Fibroblast of lung (primary cell): Measurements from ENCODE around the gene KDM6B. TPM values are rescaled to one million over a fixed set of nuclear protein-coding genes. Genes with fewer than 3 reads are reported as not detected.
A peak's percentile ranks its signal among the peaks of the same experiment; 100 is the strongest.

ENCODE experiments used
- DNase-seq, 2 donors: peaks; one replicate each; pipeline versions ENCODE4 v3.0.0 to v3.0.0-alpha.2; 2010; ENCODE audit warnings: low read depth in 2 of 2
- H2AFZ ChIP-seq: 2 replicates; pipeline ENCODE4 v1.5.1; 2012; ENCODE audit warnings: low read length, control low read depth, inconsistent platforms
- H3K27ac ChIP-seq: 2 replicates; pipeline ENCODE4 v1.5.1; 2011; ENCODE audit warnings: low read length, control low read depth; ENCODE audit not compliant: insufficient read depth
- H3K27me3 ChIP-seq: 2 replicates; pipeline ENCODE4 v1.5.1; 2011; ENCODE audit warnings: mild to moderate bottlenecking, low read length; ENCODE audit not compliant: control insufficient read depth, insufficient read depth
- H3K36me3 ChIP-seq: 2 replicates; pipeline ENCODE4 v1.5.1; 2011; ENCODE audit warnings: low read length; ENCODE audit not compliant: control insufficient read depth, insufficient read depth
- H3K4me1 ChIP-seq: 2 replicates; pipeline ENCODE4 v1.5.1; 2011; ENCODE audit warnings: low read length; ENCODE audit not compliant: control insufficient read depth, insufficient read depth; ENCODE audit errors: extremely low read depth
- H3K4me2 ChIP-seq: 2 replicates; pipeline ENCODE4 v1.5.1; 2011; ENCODE audit warnings: low read length, control low read depth; ENCODE audit not compliant: insufficient read depth; ENCODE audit errors: extremely low read depth
- H3K4me3 ChIP-seq, 4 experiments: fragments of 200-600 bp in 1 of 4; sonication (generic) in 1 of 4; replicated peaks in 1 of 4; 2 replicates each; pipeline ENCODE4 v1.5.1; 2011 to 2016; ENCODE audit warnings: low read length in 4 of 4, low read depth in 3 of 4, mild to moderate bottlenecking in 3 of 4, control low read depth in 2 of 4, inconsistent platforms in 1 of 4, mixed read lengths in 1 of 4; ENCODE audit not compliant: insufficient read depth in 1 of 4; ENCODE audit errors: control extremely low read depth in 1 of 4
- H3K79me2 ChIP-seq: 2 replicates; pipeline ENCODE4 v1.5.1; 2012; ENCODE audit warnings: mild to moderate bottlenecking, low read length, inconsistent platforms; ENCODE audit not compliant: control insufficient read depth, insufficient read depth
- H3K9ac ChIP-seq: 2 replicates; pipeline ENCODE4 v1.5.1; 2011; ENCODE audit warnings: mild to moderate bottlenecking, low read length, control low read depth; ENCODE audit not compliant: insufficient read depth
- H3K9me3 ChIP-seq: 2 replicates; pipeline ENCODE4 v1.5.1; 2012; ENCODE audit warnings: low read depth, low read length; ENCODE audit not compliant: control insufficient read depth, insufficient read depth
- H4K20me1 ChIP-seq: 2 replicates; pipeline ENCODE4 v1.5.1; 2011; ENCODE audit warnings: low read length; ENCODE audit not compliant: control insufficient read depth, insufficient read depth; ENCODE audit errors: extremely low read depth
- CTCF ChIP-seq, 2 donors: IDR thresholded peaks in 1 of 2; conservative IDR thresholded peaks in 1 of 2; 1 replicate in 1 of 2; 2 replicates in 1 of 2; pipeline ENCODE4 v1.5.1; 2011 to 2012; ENCODE audit warnings: low read length in 2 of 2, control low read depth in 1 of 2, inconsistent platforms in 1 of 2, low read depth in 1 of 2, mild to moderate bottlenecking in 1 of 2
- EZH2 ChIP-seq: IDR thresholded peaks from 2 replicates; pipeline ENCODE4 v1.5.1; 2012; ENCODE audit warnings: low read length, control low read depth, mild to moderate bottlenecking; ENCODE audit errors: missing control alignments
- polyA plus RNA-seq, 2 donors: library from polyadenylated mRNA; depleted of rRNA in 1 of 2; stranded (reverse) in 1 of 2; unstranded in 1 of 2; fragments of >200 nt; gene quantifications; 2 replicates each; pipeline ENCODE4 v1.2.1, GENCODE V29; 2011 to 2012; ENCODE audit warnings: missing spikeins in 1 of 2
- total RNA-seq: library from RNA; depleted of rRNA; stranded (reverse); fragments of >200 nt; gene quantifications from 2 replicates; pipeline ENCODE4 v1.2.1, GENCODE V29; 2014

Gene KDM6B
- total and polyA plus RNA-seq, 2 donors (not counting 1 experiment from before 2014, with no cell fraction given): 1.1 to 9.4 TPM

DNA sequence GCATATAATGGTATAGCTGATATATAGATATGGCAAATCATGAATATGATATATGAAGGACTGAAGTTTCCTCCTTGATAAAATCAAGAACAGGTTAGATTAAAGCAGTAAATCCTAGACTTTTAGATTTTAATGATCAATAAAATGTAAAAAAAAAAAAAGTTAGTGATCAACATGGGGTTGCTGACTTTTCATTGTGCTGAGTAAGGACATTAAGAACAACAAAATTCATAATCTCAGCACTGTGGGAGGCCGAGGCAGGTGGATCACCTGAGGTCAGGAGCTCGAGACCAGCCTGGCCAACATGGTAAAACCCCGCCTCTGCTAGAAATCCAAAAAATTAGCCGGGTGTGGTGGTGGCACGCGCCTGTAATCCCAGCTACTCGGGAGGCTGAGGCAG, 44.2 kb downstream of the KDM6B start:
- no peak overlapping the region for H3K27ac ChIP-seq
- no peaks in the 10 kb centered on the region for H3K79me2 ChIP-seq
- H4K20me1 ChIP-seq: no peaks in the 10 kb centered on the region
- peaks cover 2% of the 10 kb centered on the region for H3K36me3 ChIP-seq
- DNase-seq: no peak
- H3K9ac ChIP-seq: no peak overlapping the region
- no peaks in the 10 kb centered on the region for H3K4me1 ChIP-seq
- no peak overlapping the region for H2AFZ ChIP-seq
- TF ChIP-seq CTCF (conservative IDR thresholded peaks at IDR 0.05 in 1 of 2, IDR thresholded peaks at IDR 0.05 in 1 of 2; ENCODE audit: low read depth in 1 of 2, low read length in 2 of 2): no peak
- no peak for TF ChIP-seq EZH2
- H3K4me3 ChIP-seq: no peak overlapping the region
- no peaks in the 10 kb centered on the region for H3K27me3 ChIP-seq
- no peaks in the 10 kb centered on the region for H3K9me3 ChIP-seq
- H3K4me2 ChIP-seq: no peak overlapping the region

DNA sequence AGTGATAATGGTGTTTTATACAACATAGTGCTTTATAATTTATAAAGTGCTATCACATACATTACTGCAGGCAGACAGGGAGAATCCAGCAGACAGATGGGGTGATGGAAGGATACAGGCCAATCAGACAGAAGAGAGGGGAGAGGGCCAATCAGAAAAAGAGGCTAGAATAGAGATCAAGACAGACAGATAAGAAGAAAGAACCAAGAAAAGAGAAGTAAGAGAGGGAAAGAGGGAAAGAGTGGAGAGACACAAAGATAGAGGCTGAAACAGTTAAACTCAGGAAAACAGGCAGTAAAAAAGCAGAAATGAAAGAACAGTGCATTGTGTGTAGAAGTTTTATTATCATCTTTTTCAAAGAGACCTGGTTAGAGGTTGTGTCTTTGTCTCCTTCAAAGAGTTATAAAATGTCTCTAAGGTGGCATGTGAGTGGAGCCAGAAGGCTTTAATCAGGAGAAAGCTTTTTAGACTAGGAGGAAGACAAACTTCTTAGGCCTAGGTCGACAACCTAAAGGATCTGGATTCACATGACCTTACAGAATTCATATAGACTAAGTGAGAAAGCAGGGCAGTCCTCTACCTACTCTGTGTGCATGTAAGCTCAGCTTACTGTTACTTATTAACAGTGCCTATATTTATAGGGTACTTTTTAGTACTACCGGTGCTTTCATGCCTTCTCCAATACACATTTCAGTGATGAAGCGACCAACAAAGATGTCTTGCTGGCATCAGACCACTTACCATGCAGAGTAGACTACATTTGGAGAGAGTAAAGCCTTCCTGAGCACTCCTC, 46.3 kb downstream of the KDM6B start:
- Histone ChIP-seq H3K9me3 (no peaks in the 10 kb centered on the region), H3K4me2 (no peak overlapping the region), H4K20me1 (no peaks in the 10 kb centered on the region), H3K27ac (no peak overlapping the region), H3K4me1 (no peaks in the 10 kb centered on the region), H3K9ac (no peak overlapping the region), H2AFZ (no peak overlapping the region), H3K4me3 (no peak overlapping the region), H3K79me2 (no peaks in the 10 kb centered on the region), H3K36me3 (peaks cover 2% of the 10 kb centered on the region), H3K27me3 (no peaks in the 10 kb centered on the region)
- DNase-seq: no peak
- TF ChIP-seq EZH2: no peak
- TF ChIP-seq CTCF (conservative IDR thresholded peaks at IDR 0.05 in 1 of 2, IDR thresholded peaks at IDR 0.05 in 1 of 2; ENCODE audit: low read depth in 1 of 2, low read length in 2 of 2): no peak

DNA sequence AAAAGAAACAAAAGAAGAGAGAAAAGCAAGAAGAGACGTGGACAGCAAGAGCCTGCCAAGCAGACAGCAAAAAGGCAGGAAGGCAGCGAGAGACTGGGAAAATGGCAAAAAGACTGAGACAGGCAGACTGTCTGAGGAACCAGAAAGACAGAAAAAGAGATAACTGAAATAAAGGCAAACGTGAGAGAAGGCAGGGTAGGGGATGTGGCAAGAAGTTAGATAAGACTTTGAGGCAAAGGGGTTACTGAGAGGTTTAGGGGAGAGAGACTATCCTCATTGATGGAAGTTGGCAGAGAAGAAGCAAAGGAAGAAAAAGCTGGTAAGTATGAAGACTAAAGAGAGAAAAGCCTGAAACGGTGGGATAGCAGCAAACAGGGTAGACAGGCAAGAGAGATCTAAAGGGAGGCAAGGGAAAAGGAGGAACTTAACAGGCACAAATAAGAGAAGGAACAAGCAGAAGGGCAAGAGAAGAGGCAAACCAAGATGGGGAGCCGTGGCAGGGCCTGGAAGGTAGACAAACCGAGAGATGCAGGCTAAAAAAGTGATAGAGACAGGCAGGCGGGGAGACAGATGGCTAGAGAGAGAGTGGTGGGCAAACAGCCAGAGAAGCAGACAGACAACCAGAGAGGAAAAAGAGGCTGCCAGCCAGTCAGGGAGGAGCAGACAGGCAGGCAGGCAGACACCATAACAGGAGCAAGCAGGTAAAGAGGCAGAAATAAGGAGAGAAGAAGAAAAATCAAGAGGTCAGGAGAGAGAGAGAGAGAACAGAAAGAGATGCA, 47.4 kb downstream of the KDM6B start:
- no peaks in the 10 kb centered on the region for H3K4me1 ChIP-seq
- H3K9ac ChIP-seq: no peak overlapping the region
- no peak overlapping the region for H3K4me3 ChIP-seq
- H3K79me2 ChIP-seq: peaks cover 7% of the 10 kb centered on the region
- H2AFZ ChIP-seq: no peak overlapping the region
- H3K27ac ChIP-seq: no peak overlapping the region
- H3K27me3 ChIP-seq: no peaks in the 10 kb centered on the region
- H3K4me2 ChIP-seq: no peak overlapping the region
- no peaks in the 10 kb centered on the region for H3K9me3 ChIP-seq
- H4K20me1 ChIP-seq: no peaks in the 10 kb centered on the region
- TF ChIP-seq CTCF (conservative IDR thresholded peaks at IDR 0.05 in 1 of 2, IDR thresholded peaks at IDR 0.05 in 1 of 2; ENCODE audit: low read depth in 1 of 2, low read length in 2 of 2) (no peak), EZH2 (no peak)
- peaks cover 2% of the 10 kb centered on the region for H3K36me3 ChIP-seq
- peak in 1 of 2 donors; percentile 6 for DNase-seq
